Measurements from ENCODE around the gene VAV3.

DNA sequence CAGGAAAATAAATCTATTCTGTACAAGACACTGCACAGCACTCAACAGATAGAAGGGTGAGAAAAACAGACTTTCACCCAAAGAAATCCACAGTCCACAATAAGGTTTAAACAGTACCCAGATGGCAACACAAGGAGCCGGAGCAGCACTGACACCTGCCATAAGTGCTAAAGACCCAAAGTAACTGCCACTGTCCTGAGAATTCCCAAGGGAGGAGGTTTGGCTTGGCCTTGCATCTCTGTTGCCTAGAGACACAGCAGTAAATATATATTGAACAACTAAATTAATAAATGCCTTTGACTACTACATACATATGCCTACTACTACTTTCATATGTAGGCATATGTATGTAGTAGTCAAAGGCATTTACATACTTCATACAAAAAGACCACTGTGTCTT is 68.0 kb downstream of the VAV3 start:
- TF ChIP-seq, protein P1, sequence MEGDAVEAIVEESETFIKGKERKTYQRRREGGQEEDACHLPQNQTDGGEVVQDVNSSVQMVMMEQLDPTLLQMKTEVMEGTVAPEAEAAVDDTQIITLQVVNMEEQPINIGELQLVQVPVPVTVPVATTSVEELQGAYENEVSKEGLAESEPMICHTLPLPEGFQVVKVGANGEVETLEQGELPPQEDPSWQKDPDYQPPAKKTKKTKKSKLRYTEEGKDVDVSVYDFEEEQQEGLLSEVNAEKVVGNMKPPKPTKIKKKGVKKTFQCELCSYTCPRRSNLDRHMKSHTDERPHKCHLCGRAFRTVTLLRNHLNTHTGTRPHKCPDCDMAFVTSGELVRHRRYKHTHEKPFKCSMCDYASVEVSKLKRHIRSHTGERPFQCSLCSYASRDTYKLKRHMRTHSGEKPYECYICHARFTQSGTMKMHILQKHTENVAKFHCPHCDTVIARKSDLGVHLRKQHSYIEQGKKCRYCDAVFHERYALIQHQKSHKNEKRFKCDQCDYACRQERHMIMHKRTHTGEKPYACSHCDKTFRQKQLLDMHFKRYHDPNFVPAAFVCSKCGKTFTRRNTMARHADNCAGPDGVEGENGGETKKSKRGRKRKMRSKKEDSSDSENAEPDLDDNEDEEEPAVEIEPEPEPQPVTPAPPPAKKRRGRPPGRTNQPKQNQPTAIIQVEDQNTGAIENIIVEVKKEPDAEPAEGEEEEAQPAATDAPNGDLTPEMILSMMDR (IDR thresholded peaks at IDR 0.05) = no peak
- TF ChIP-seq POLR2A (IDR thresholded peaks at IDR 0.05) (no peak), EP300 (IDR thresholded peaks at IDR 0.05) (no peak)
